HG03432 (cell line): ENCODE measurements around the gene RAE1.
"Not testable (repeated sequence)": the region's sequence is repeated elsewhere in the genome, so short reads cannot be mapped to it uniquely, and the experiment has no call there.

ENCODE experiments used
- ATAC-seq: cut with Tn5 transposase; IDR thresholded peaks from one replicate; pipeline ENCODE4 v1.9.1; 2021; ENCODE audit warnings: mild to moderate bottlenecking, moderate library complexity; ENCODE audit not compliant: unreplicated experiment

The RAE1 gene

GRCh38 chr20:57411406-57412283 lies 60.6 kb downstream of the RAE1 start:
- no peak for ATAC-seq

GRCh38 chr20:57412347-57413029 lies 61.4 kb downstream of the RAE1 start:
- ATAC-seq: no peak

GRCh38 chr20:57413986-57414385 lies 62.9 kb downstream of the RAE1 start:
- ATAC-seq: no peak

- no peak for ATAC-seq
Observed at GRCh38 chr20:57414867-57415592, 64.0 kb downstream of the RAE1 start.

GRCh38 chr20:57415771-57416170 lies 64.7 kb downstream of the RAE1 start:
- no peak for ATAC-seq

- ATAC-seq: no peak
Observed at GRCh38 chr20:57416296-57417022, 65.4 kb downstream of the RAE1 start.

GRCh38 chr20:57417051-57417689 lies 66.1 kb downstream of the RAE1 start:
- ATAC-seq: no peak

GRCh38 chr20:57417830-57418780 lies 67.0 kb downstream of the RAE1 start:
- no peak for ATAC-seq

GRCh38 chr20:57419479-57419878 lies 68.4 kb downstream of the RAE1 start:
- not testable (repeated sequence) for ATAC-seq

- no peak for ATAC-seq
Observed at GRCh38 chr20:57420571-57421252, 69.7 kb downstream of the RAE1 start.

GRCh38 chr20:57421253-57422220 lies 70.5 kb downstream of the RAE1 start:
- ATAC-seq: no peak

GRCh38 chr20:57422254-57422653 lies 71.2 kb downstream of the RAE1 start:
- ATAC-seq: no peak

- no peak for ATAC-seq
Observed at GRCh38 chr20:57425150-57426013, 74.3 kb downstream of the RAE1 start.

GRCh38 chr20:57426271-57426689 lies 75.2 kb downstream of the RAE1 start:
- ATAC-seq: no peak

- no peak for ATAC-seq
Observed at GRCh38 chr20:57426831-57427230, 75.8 kb downstream of the RAE1 start.

GRCh38 chr20:57428324-57429158 lies 77.5 kb downstream of the RAE1 start:
- no peak for ATAC-seq
